ENCODE data around the gene ZNF594.
"Not testable (repeated sequence)": the region's sequence is repeated elsewhere in the genome, so short reads cannot be mapped to it uniquely, and the experiment has no call there.

The ZNF594 gene

DNA sequence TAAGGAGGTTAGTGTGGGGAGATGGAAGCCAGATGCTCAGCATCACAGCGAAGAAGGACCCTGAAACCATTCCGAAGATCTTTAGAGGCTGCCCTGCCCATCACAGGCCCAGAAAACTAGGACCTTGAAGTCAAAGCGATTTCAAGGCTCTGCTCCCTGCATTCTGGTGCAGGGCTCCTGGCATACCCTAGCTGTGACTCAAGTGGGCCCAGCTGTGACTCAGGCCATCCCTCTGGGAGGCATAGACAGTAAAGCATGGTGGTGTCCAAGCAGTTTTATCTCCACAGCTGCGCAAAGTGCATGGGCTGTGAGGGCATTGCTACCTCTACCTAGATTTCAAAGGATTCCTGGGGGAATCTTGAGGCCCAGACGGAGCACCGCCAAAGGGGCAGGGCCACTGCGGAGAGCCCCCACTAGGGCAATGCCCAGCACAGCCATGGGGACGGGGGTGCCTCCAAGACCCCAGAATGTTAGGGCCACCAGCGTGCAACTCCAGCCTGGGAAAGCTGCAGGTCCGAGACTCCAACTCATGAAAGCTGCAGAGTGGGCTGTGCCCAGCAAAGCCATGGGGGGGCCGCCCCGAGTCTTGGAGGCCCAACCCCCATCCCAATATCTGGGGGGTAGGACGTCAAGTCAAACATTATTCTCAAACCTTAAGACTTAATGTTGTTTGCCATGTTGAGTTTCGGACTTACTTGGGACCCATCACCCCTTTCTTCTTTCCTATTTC is 11.7 kb upstream of the ZNF594 start:
- no peak for DNase-seq (ENCODE audit: low read depth in 2 of 2, low spot score in 1 of 2)

DNA sequence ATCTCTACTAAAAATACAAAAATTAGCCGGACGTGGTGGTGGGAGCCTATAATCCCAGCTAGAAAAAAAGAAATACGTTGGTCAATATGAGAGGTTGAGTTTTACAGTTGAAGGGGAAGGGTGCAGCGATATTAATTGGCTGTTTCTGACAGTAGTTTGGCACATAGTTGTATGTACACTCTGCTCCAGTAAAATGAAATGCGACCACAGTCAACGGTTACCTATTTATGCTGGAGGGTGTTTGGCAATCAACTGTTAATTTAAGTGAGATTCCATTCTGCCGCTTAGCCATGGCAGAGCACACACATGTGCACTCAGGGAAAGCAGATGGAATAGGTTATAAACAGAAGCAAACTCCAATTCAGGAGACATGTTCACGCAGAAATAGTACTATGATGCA is 9.3 kb upstream of the ZNF594 start:
- DNase-seq (ENCODE audit: low read depth in 2 of 2, low spot score in 1 of 2), result no peak

- DNase-seq (ENCODE audit: low read depth in 2 of 2, low spot score in 1 of 2), result no peak
Measured at GRCh38 chr17:5200360-5200759, 8.7 kb upstream of the ZNF594 start.

GRCh38 chr17:5198472-5198871 is 6.8 kb upstream of the ZNF594 start:
- no peak for DNase-seq (ENCODE audit: low read depth in 2 of 2, low spot score in 1 of 2)

GRCh38 chr17:5194346-5194745 is 2.7 kb upstream of the ZNF594 start:
- DNase-seq (ENCODE audit: low read depth in 2 of 2, low spot score in 1 of 2), result no peak

DNA sequence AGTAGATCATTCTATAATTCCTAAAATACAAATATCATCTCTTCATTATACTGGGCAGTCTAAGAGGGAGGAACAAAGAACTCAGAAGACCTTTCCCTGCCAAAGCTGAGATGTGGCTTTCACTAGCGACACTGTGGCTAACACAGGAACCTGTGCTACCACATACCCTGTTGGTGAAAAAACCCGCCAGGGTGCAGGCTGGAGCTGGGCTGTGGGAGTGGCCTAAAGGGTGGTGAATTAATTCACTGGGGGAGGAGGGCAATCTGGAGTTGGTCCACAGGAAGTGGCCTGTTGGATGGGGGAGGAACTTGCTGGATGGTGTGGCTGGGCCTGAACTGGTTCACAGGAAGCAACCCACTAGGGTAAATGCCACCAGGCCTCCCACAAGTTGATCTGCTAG is 7.4 kb downstream of the ZNF594 start:
- DNase-seq (ENCODE audit: low read depth in 2 of 2, low spot score in 1 of 2), result peak in 1 of 2 donors; percentile 20

GRCh38 chr17:5183410-5183793 is 8.3 kb downstream of the ZNF594 start:
- no peak for DNase-seq (ENCODE audit: low read depth in 2 of 2, low spot score in 1 of 2)

GRCh38 chr17:5182597-5183409 is 8.9 kb downstream of the ZNF594 start:
- DNase-seq (ENCODE audit: low read depth in 2 of 2, low spot score in 1 of 2), result no peak

GRCh38 chr17:5181509-5182305 is 10.0 kb downstream of the ZNF594 start:
- DNase-seq (ENCODE audit: low read depth in 2 of 2, low spot score in 1 of 2), result no peak

DNA sequence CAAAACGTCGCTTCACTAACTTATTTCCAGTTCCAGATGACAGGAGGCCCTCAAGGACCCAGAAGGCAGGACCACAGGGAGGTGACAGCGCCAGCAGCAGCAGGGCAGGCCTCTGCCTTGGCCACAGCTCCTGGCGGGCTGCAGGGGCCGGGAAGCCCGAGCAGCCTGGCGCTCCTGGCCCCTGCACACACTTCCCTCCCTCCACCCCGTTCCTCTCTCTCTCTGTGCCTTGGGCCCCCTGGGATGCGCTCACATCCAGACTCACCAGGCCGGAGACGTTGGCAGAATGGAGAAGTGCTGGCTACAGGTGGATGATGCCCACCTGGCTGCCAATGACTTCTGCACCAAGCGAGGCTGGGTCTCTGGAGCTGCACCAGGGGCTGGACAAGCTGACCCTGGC is 12.7 kb downstream of the ZNF594 start:
- DNase-seq (ENCODE audit: low read depth in 2 of 2, low spot score in 1 of 2), result no peak

GRCh38 chr17:5175027-5175426 is 16.6 kb downstream of the ZNF594 start:
- DNase-seq (ENCODE audit: low read depth in 2 of 2, low spot score in 1 of 2), result not testable (repeated sequence)

DNA sequence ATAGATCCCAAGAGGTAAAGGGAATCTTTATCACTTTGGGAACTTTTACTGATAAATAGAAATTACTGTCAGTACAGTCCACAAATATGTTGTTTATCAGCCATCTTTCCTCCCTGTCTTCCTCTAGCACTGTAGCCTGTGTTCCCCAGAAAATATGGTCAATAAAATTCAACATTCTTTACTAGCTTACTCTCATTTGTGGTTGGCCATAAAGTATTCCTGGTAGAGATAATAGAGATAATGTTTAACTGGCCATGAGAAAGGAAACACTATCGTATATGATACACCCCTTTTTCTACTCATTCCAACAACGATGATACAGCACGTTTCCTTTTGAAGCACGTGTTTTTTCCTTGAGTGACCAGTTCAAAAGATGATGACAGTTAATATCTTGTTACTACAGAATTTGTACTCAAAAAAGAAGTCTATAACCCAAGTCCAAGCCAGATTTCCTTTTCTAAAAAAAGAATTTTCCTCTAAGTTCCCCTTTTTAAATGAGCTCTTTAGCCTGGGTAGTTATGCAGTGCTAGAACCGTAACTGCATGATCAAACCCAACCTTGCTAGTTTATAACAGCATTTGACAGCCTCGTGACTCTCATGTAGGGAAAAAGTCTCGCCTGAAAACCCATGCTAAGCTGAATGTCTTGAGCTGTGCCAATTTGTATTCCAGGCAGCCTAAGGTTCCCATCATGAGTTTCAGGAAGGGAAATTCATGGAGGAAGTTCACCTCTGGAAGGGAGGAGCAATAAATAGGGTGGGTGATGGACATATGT is 25.7 kb downstream of the ZNF594 start:
- DNase-seq (ENCODE audit: low read depth in 2 of 2, low spot score in 1 of 2), result not testable (repeated sequence)

- DNase-seq (ENCODE audit: low read depth in 2 of 2, low spot score in 1 of 2), result no peak
Measured at GRCh38 chr17:5164436-5164835, 27.2 kb downstream of the ZNF594 start.

DNA sequence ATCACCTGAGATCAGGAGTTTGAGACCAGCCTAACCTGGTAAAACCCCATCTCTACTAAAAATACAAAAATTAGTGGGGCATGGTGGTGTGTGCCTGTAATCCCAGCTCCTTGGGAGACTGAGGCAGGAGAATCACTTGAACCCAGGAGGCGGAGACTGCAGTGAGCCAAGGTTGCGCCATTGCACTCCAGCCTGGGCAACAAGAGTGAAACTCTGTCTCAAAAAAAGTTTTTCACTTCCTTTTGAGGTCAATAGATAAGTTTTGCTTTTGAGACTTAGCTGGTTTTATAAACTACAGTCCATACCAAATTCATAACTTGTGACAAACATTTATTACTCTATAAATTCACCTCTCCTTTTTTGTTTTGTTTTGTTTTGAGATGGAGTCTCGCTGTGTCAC is 29.9 kb downstream of the ZNF594 start:
- DNase-seq (ENCODE audit: low read depth in 2 of 2, low spot score in 1 of 2), result not testable (repeated sequence)

DNA sequence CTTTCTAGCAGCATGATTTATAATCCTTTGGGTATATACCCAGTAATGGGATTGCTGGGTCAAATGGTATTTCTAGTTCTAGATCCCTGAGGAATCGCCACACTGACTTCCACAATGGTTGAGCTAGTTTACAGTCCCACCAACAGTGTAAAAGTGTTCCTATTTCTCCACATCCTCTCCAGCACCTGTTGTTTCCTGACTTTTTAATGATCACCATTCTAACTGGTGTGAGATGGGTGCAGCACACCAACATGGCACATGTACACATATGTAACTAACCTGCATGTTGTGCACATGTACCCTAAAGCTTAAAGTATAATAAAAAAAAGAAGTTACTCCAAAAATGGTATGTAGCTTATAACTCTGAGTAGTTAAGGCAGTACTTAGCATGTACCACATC is 31.0 kb downstream of the ZNF594 start:
- not testable (repeated sequence) for DNase-seq (ENCODE audit: low read depth in 2 of 2, low spot score in 1 of 2)

DNA sequence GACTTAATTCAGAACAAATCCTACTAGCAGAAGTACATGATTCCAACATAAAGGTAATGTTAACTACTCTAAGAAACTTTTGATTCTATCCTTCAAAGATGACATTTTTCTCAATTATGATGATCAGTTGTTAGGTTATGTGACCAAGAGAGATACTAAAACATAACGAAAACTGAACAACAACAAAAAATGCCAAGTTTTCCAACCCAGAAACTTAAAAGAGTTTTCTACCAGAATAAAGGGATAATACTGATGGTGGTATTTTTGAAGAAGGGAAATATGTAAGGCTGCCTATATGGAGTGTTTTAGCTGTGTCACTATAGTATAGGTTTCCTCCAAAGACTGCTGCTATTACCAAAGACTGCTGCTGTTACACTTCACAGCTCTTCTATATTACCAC is 45.5 kb downstream of the ZNF594 start:
- DNase-seq (ENCODE audit: low read depth in 2 of 2, low spot score in 1 of 2), result not testable (repeated sequence)

- not testable (repeated sequence) for DNase-seq (ENCODE audit: low read depth in 2 of 2, low spot score in 1 of 2)
Measured at GRCh38 chr17:5142877-5143276, 48.8 kb downstream of the ZNF594 start.

DNA sequence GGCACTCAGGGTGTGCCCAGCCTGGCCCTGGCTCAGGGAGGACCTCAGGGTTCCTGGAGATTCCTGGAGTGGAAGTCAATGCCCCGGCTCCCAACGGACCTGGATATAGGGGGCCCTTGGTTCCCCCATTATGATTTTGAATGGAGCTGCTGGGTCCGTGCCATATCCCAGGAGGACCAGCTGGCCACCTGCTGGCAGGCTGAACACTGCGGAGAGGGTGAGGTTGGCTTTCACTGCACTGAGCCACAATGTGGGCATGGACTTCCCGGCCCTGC is 52.3 kb downstream of the ZNF594 start:
- no peak for DNase-seq (ENCODE audit: low read depth in 2 of 2, low spot score in 1 of 2)

DNA sequence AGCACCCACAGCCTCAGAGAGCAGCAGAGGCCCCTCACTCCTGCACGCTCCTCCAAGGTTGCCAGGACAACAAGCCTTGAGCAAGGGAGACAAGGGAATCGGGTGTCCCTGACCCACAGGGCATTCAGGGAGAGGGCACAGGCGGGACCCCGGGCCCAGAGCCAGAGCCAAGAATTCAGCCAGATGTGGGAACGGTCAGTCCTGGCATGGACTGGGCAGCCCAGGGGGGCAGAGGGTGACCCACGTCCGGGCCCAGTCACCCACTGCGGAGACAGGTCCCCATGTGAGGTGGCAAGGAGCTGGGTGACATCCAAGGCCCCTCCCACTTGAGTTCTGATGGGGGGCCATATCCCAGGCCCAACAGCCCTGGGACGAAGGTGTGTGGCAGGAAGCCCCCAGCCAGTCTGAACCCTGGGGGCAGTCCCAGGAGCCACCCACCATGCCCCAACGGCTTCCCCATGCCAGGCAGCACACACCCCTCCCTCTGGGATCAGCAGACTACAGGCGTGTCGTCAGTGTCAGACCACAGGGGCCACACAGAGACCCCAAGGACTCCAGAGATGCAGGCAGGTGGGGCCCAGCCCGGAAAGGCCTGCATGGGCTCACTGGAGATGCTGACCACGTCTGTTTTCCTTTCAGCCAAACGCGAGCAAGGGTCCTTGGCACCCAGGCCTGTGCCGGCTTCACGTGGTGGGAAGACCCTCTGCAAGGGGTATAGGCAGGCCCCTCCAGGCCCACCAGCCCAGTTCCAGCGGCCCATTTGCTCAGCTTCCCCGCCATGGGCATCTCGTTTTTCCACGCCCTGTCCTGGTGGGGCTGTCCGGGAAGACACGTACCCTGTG is 52.8 kb downstream of the ZNF594 start:
- no peak for DNase-seq (ENCODE audit: low read depth in 2 of 2, low spot score in 1 of 2)

DNA sequence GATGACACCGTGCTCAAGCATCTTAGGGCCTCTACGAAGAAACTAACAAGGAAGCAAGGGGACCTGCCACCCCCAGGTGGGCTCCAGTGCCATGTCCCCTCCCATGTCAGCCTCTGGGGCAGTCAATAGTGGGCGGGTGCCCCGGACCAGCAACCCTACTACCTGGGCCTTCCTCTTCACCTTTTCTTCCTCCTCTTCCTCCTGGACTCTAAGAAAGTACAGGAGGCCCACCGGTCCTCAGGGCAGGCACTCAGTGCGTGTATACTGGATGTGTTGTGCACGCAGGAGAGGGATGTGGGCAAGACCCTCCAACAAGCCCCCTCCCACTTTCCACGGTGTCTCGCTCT is 53.5 kb downstream of the ZNF594 start:
- not testable (repeated sequence) for DNase-seq (ENCODE audit: low read depth in 2 of 2, low spot score in 1 of 2)

All from stimulated activated CD8-positive, alpha-beta memory T cell treated with anti-CD3 and anti-CD28 coated beads, Interleukin-4, amount 100 ng/mL, for 4 hours (primary cell).